T-cell (primary cell): ENCODE measurements around the gene SMARCD1. TPM values are rescaled to one million over a fixed set of nuclear protein-coding genes. Genes with fewer than 3 reads are reported as not detected.

Experiments
- ATAC-seq, 4 experiments: fragments of 200-7000 bp in 3 of 4; fragments of 150-1000 bp in 1 of 4; cut with Tn5 transposase; replicated peaks in 1 of 4; 1 replicate in 3 of 4; 2 replicates in 1 of 4; pipeline ENCODE4 v1.10.0; 2021; ENCODE audit warnings: moderate library complexity in 3 of 4, mild to moderate bottlenecking in 2 of 4, moderate number of reproducible peaks in 1 of 4
- CTCF ChIA-PET, 2 donors: fragments of 300-600 bp; sonication (Branson Sonifier 250); formaldehyde crosslinking; loops; one replicate each; lab custom pipeline; 2022; ENCODE audit warnings: antibody characterized with exemption in 2 of 2; lab: Charles Lee
- POLR2A ChIA-PET, 2 donors: fragments of 300-600 bp; sonication (Branson Sonifier 250); formaldehyde crosslinking; loops; one replicate each; lab custom pipeline; 2022; ENCODE audit warnings: antibody characterized with exemption in 2 of 2; lab: Charles Lee
- DNase-seq, 35 experiments: peaks; one replicate each; pipeline versions ENCODE4 v3.0.0 to v3.0.0-alpha.2; 2013 to 2023
- H3K27ac ChIP-seq: one replicate; pipeline ENCODE4 v1.5.1; 2013; ENCODE audit warnings: low read length
- H3K27me3 ChIP-seq, 2 experiments: replicated peaks in 1 of 2; 1 replicate in 1 of 2; 2 replicates in 1 of 2; pipeline versions ENCODE4 v1.6.1 to v1.7.0; 2013; ENCODE audit warnings: low read length in 1 of 2, mixed read lengths in 1 of 2; ENCODE audit not compliant: control insufficient read depth in 2 of 2, insufficient read depth in 2 of 2; ENCODE audit errors: extremely low read depth in 1 of 2
- H3K36me3 ChIP-seq, 2 donors: 1 replicate in 1 of 2; 2 replicates in 1 of 2; pipeline versions ENCODE4 v1.6.1 to v1.7.0; 2013; ENCODE audit warnings: low read length in 1 of 2; ENCODE audit not compliant: control insufficient read depth in 2 of 2, insufficient read depth in 1 of 2; ENCODE audit errors: extremely low read depth in 1 of 2
- H3K4me1 ChIP-seq, 2 experiments: 1 replicate in 1 of 2; 2 replicates in 1 of 2; pipeline versions ENCODE4 v1.6.1 to v1.7.0; 2013; ENCODE audit warnings: low read length in 2 of 2, mixed read lengths in 1 of 2; ENCODE audit not compliant: insufficient read depth in 2 of 2, control insufficient read depth in 1 of 2; ENCODE audit errors: extremely low read depth in 1 of 2
- H3K4me3 ChIP-seq, 2 donors: 1 replicate in 1 of 2; 2 replicates in 1 of 2; pipeline versions ENCODE4 v1.5.1 to v1.7.0; 2013; ENCODE audit warnings: mild to moderate bottlenecking in 2 of 2, low read length in 1 of 2, moderate library complexity in 1 of 2; ENCODE audit not compliant: control insufficient read depth in 1 of 2; ENCODE audit errors: extremely low read depth in 1 of 2
- H3K9me3 ChIP-seq: 2 replicates; pipeline ENCODE4 v1.7.0; 2013
- H3K27ac Mint-ChIP-seq, 2 donors: one replicate each; pipeline ENCODE4 v1.8.0; 2020 to 2021; ENCODE audit warnings: mild to moderate bottlenecking in 2 of 2, mixed read lengths in 2 of 2
- H3K27me3 Mint-ChIP-seq, 2 donors: one replicate each; pipeline ENCODE4 v1.8.0; 2021 to 2022; ENCODE audit warnings: mixed read lengths in 2 of 2
- H3K36me3 Mint-ChIP-seq: one replicate; pipeline ENCODE4 v1.8.0; 2021; ENCODE audit warnings: mixed read lengths
- H3K4me1 Mint-ChIP-seq, 3 donors: one replicate each; pipeline ENCODE4 v1.8.0; 2020 to 2022; ENCODE audit warnings: mixed read lengths in 3 of 3, mild to moderate bottlenecking in 1 of 3
- H3K4me3 Mint-ChIP-seq, 3 donors: one replicate each; pipeline ENCODE4 v1.8.0; 2020 to 2022; ENCODE audit warnings: mild to moderate bottlenecking in 3 of 3, mixed read lengths in 3 of 3, moderate library complexity in 3 of 3
- H3K9me3 Mint-ChIP-seq, 3 donors: one replicate each; pipeline ENCODE4 v1.8.0; 2020 to 2022; ENCODE audit warnings: mixed read lengths in 3 of 3
- WGBS: methylation state at CpG from one replicate; pipeline ENCODE4 v1.1.5; 2013; ENCODE audit warnings: missing lambda C conversion rate; ENCODE audit not compliant: insufficient coverage; 5-methylcytosine and 5-hydroxymethylcytosine counted together
- total RNA-seq, 35 experiments: library from RNA in 6 of 35; stranded (reverse) in 6 of 35; fragments of 120-200 nt in 1 of 35; gene quantifications; one replicate each; pipeline versions ENCODE4 v1.2.1 to v1.2.4 and lab custom pipeline; 2013 to 2026

The SMARCD1 gene
- total RNA-seq, 5 donors from 2014 or later (not counting 1 experiment from before 2014, with no cell fraction given), result 71.8 to 79.8 (median 78.8) TPM

DNA sequence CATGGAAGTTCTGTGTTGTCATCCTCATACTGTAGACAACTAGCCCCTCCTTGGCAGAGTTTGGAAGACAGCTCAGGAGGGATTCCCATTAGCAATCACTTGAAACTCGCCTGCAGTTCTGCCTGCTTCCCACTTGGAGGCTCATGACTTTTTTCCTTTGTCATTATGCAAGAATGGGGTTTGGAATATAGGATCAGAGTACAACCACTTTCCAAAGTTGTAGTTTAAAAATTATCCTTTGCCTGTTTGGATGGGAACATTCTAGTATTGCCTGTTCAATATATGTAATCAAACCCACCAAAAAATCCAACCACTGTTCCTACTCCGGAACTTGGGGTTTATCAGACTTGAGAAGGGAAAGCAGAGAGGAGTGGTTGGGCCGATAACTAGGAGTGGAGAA is 16.5 kb downstream of the SMARCD1 start:
- WGBS, result no CpG with 5 or more reads among the region's 3 CpGs
- Mint-ChIP-seq H3K9me3 (no peaks in the 10 kb centered on the region), H3K36me3 (peaks cover 37% of the 10 kb centered on the region), H3K27ac (no peak overlapping the region), H3K4me3 (no peak overlapping the region), H3K27me3 (peaks cover 0 to 3% of the 10 kb centered on the region in 2 donors), H3K4me1 (no peaks in the 10 kb centered on the region)
- Histone ChIP-seq H3K4me3 (no peak overlapping the region), H3K27ac (no peak overlapping the region), H3K9me3 (no peaks in the 10 kb centered on the region), H3K4me1 (no peaks in the 10 kb centered on the region), H3K27me3 (peaks cover 0 to 18% of the 10 kb centered on the region in 2 experiments), H3K36me3 (peaks cover 15 to 39% of the 10 kb centered on the region in 2 donors)
- POLR2A ChIA-PET, result interaction anchor here in 1 of 2 donors (0.7 kb wide), 1 partner anchor 120 kb away, joined by 8 read pairs; no protein-coding TSS in a partner anchor
- no peak for ATAC-seq
- no peak for DNase-seq
- CTCF ChIA-PET, result interaction anchor here in 1 of 2 donors (1.2 kb wide), 1 partner anchor 12 kb away, joined by 9 read pairs; no protein-coding TSS in a partner anchor

DNA sequence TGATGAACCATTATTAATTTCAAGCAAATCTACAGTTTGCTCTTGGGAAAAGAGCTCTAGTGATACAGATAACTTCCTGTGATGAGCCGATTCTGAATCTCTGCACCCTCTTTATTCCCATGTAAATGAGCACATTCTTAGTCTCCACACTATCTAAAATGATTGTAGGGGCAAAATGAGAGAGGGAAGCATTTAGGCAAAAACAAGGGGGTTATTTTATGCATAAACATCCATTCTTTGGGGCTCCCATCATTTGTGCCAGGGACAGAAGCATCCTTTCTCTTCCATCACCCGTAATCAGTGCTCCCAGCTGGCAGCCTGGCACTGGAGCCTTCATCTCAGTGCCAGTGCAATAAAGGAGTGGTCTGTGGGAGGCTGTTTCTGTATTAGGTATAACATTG is 17.0 kb downstream of the SMARCD1 start:
- Mint-ChIP-seq H3K36me3 (peaks cover 33% of the 10 kb centered on the region), H3K27ac (no peak overlapping the region), H3K27me3 (peaks cover 0 to 3% of the 10 kb centered on the region in 2 donors), H3K9me3 (no peaks in the 10 kb centered on the region), H3K4me1 (no peaks in the 10 kb centered on the region), H3K4me3 (no peak overlapping the region)
- Histone ChIP-seq H3K27me3 (peaks cover 0 to 18% of the 10 kb centered on the region in 2 experiments), H3K36me3 (peaks cover 15 to 34% of the 10 kb centered on the region in 2 donors), H3K27ac (no peak overlapping the region), H3K9me3 (no peaks in the 10 kb centered on the region), H3K4me3 (no peak overlapping the region), H3K4me1 (no peaks in the 10 kb centered on the region)
- ChIA-PET CTCF (interaction anchor here in 1 of 2 donors (1.2 kb wide), 1 partner anchor 13 kb away, joined by 9 read pairs; no protein-coding TSS in a partner anchor), POLR2A (no interaction called here)
- WGBS, result no CpG with 5 or more reads among the region's 2 CpGs
- ATAC-seq, result no peak
- DNase-seq, result no peak

DNA sequence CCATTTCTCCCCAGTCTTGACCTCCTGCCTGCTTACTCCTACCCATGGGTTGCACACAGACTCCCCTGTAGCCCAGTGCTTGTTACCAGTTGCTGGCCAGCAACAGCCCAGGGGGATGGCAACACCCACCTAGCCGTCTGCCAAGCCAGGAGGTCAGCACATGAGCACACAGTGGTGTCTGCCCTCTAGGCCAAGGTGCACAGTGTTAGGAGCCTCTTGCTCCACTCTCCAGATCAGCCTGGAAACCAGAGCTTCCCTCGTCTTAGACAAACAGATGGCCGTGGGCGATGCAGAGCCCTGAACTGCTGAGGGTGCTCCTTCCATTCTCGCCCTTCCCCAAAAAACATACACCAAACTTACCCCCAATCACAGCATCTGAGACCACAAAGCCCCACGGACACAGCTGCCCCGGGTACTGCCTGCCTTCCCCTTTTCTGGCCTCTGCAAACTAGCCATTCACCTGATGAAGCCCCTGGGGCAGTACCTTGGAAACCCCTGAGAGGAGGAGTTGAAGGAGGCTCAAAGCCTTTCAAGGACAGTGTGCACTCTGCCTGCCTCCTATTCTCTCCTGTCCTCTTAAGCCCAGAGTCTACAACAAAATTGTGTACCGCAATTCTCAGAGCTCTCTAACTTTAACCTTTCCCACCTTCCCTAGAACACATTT is 17.6 kb downstream of the SMARCD1 start:
- H3K4me3 Mint-ChIP-seq, result no peak overlapping the region
- DNase-seq (no peak), ATAC-seq (no peak)
- H3K4me1 Mint-ChIP-seq, result no peaks in the 10 kb centered on the region
- no peak overlapping the region for H3K4me3 ChIP-seq
- peaks cover 0 to 3% of the 10 kb centered on the region in 2 donors for H3K27me3 Mint-ChIP-seq
- H3K27ac ChIP-seq, result no peak overlapping the region
- peaks cover 15 to 29% of the 10 kb centered on the region in 2 donors for H3K36me3 ChIP-seq
- H3K9me3 Mint-ChIP-seq, result no peaks in the 10 kb centered on the region
- H3K27ac Mint-ChIP-seq, result no peak overlapping the region
- H3K36me3 Mint-ChIP-seq, result peaks cover 32% of the 10 kb centered on the region
- POLR2A ChIA-PET, result no interaction called here
- H3K9me3 ChIP-seq, result no peaks in the 10 kb centered on the region
- WGBS, result 91% methylated on average over 4 of the region's 8 CpGs
- CTCF ChIA-PET, result no interaction called here
- peaks cover 0 to 18% of the 10 kb centered on the region in 2 experiments for H3K27me3 ChIP-seq
- H3K4me1 ChIP-seq, result no peaks in the 10 kb centered on the region

DNA sequence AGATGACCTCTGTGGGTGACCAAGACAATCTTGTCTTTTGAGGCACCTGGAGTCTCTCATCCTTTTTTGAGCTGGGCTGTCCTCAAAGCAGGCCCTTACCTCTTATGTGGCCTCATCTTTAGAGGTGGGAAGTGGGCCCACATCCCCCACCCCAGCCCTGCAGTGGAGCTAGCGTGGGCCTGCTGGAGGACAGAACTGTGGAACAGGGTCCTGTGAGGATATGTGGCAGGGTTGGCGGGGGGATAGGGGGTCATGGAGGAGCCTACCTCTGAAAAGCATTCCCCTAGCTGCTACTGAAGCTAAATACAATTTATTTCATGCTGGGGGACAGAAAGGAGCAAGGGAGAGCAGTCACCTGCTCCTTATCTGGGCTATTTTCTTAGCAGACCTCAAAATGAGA is 18.2 kb downstream of the SMARCD1 start:
- CTCF ChIA-PET, result interaction anchor here in 1 of 2 donors (1.0 kb wide), 2 partner anchors 16 to 18 kb away, joined by 3 to 4 read pairs; partner anchors contain the start of gene SMARCD1
- WGBS, result no CpG with 5 or more reads among the region's 2 CpGs
- Histone ChIP-seq H3K9me3 (no peaks in the 10 kb centered on the region), H3K27ac (no peak overlapping the region), H3K4me1 (no peaks in the 10 kb centered on the region), H3K4me3 (no peak overlapping the region), H3K36me3 (peaks cover 12 to 23% of the 10 kb centered on the region in 2 donors), H3K27me3 (peaks cover 0 to 18% of the 10 kb centered on the region in 2 experiments)
- no peak overlapping the region for H3K27ac Mint-ChIP-seq
- DNase-seq, result no peak
- POLR2A ChIA-PET, result interaction anchor here in 1 of 2 donors (0.5 kb wide), 1 partner anchor 67 kb away, joined by 3 read pairs; no protein-coding TSS in a partner anchor
- no peak overlapping the region for H3K4me3 Mint-ChIP-seq
- no peak for ATAC-seq
- H3K9me3 Mint-ChIP-seq, result no peaks in the 10 kb centered on the region
- H3K36me3 Mint-ChIP-seq, result peaks cover 26% of the 10 kb centered on the region
- peaks cover 0 to 3% of the 10 kb centered on the region in 2 donors for H3K27me3 Mint-ChIP-seq
- no peaks in the 10 kb centered on the region for H3K4me1 Mint-ChIP-seq

DNA sequence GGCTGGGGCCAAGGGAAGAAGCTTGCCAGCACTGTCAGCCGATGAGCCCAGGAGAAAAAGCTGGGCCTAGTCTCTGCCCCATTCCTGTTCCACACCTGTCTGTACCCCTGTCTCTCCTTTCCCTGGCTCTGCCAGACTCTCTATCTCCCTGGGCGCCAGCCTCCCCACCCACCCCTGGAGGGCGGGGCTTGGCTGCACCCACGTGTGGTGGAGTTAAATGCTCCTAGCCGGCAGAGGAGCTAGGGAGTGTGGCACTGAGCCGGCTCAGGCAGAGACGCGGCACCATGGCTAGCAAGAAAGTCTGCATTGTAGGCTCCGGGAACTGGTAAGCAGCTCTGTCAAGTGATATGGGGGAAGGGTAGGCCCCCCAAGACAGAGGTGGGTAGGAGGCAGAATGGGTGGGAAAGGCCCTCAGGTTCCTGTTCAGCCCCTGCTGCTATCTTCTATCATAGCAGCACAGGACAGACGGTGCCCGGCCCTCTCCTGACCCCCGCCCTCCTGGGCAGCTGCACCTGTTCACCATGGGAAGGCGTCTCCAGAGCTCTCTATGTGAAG is 18.7 kb downstream of the SMARCD1 start, which contains the start of gene GPD1:
Gene GPD1, plus strand, starts transcription at position 242 of the 555 bp plus-strand sequence. Its CDS starts 43 bp downstream, at position 285.
- Histone ChIP-seq H3K9me3 (no peaks in the 10 kb centered on the region), H3K27me3 (peaks cover 0 to 18% of the 10 kb centered on the region in 2 experiments), H3K4me3 (no peak within 1 kb of the TSS), H3K27ac (no peak within 1 kb of the TSS), H3K4me1 (no peaks in the 10 kb centered on the region), H3K36me3 (peaks cover 9 to 18% of the 10 kb centered on the region in 2 donors)
- peaks cover 0 to 3% of the 10 kb centered on the region in 2 donors for H3K27me3 Mint-ChIP-seq
- H3K4me3 Mint-ChIP-seq, result no peak within 1 kb of the TSS
- H3K4me1 Mint-ChIP-seq, result no peaks in the 10 kb centered on the region
- H3K36me3 Mint-ChIP-seq, result peaks cover 21% of the 10 kb centered on the region
- ATAC-seq, result peak in 3 of 4 experiments; percentile 28 to 68 (median 40)
- ChIA-PET POLR2A (interaction anchor here in 1 of 2 donors (0.5 kb wide), 1 partner anchor 67 kb away, joined by 3 read pairs; no protein-coding TSS in a partner anchor), CTCF (interaction anchor here in 1 of 2 donors (1.0 kb wide), 2 partner anchors 16 to 19 kb away, joined by 3 to 4 read pairs; partner anchors contain the start of gene SMARCD1)
- H3K27ac Mint-ChIP-seq, result no peak within 1 kb of the TSS
- WGBS, result 61% methylated on average over 6 of the region's 13 CpGs
- H3K9me3 Mint-ChIP-seq, result no peaks in the 10 kb centered on the region
- no peak for DNase-seq
